Inflammatory macrophage treated with lipopolysaccharide for 1 hour (primary cell): ENCODE data around the gene ANKRD60.

Experiments
- DNase-seq, 2 donors: peaks; one replicate each; pipeline ENCODE4 v3.0.0-alpha.2; 2020 to 2022

Gene ANKRD60

GRCh38 chr20:58188527-58188926, 39.9 kb downstream of the ANKRD60 start:
- no peak for DNase-seq

- DNase-seq: no peak
These were observed 43.5 kb downstream of the ANKRD60 start for GRCh38 chr20:58184984-58185383.

- DNase-seq: no peak
These were observed 44.4 kb downstream of the ANKRD60 start for GRCh38 chr20:58184063-58184462.

- no peak for DNase-seq
These were observed 45.8 kb downstream of the ANKRD60 start for GRCh38 chr20:58182521-58183140.

- DNase-seq: peak; percentile 17 to 71
These were observed 48.9 kb downstream of the ANKRD60 start for GRCh38 chr20:58179432-58180099.

- no peak for DNase-seq
These were observed 49.4 kb downstream of the ANKRD60 start for GRCh38 chr20:58179083-58179431.

GRCh38 chr20:58177799-58178198, 50.7 kb downstream of the ANKRD60 start:
- DNase-seq: no peak

- no peak for DNase-seq
These were observed 52.6 kb downstream of the ANKRD60 start for GRCh38 chr20:58175836-58176235.

GRCh38 chr20:58175425-58175824, 53.0 kb downstream of the ANKRD60 start:
- no peak for DNase-seq

GRCh38 chr20:58174708-58175280, 53.7 kb downstream of the ANKRD60 start:
- DNase-seq: no peak

GRCh38 chr20:58173930-58174707, 54.3 kb downstream of the ANKRD60 start:
- DNase-seq: no peak

GRCh38 chr20:58173091-58173490, 55.4 kb downstream of the ANKRD60 start:
- DNase-seq: no peak

GRCh38 chr20:58171796-58172425, 56.5 kb downstream of the ANKRD60 start:
- no peak for DNase-seq

- DNase-seq: no peak
These were observed 59.0 kb downstream of the ANKRD60 start for GRCh38 chr20:58169450-58169849.

- no peak for DNase-seq
These were observed 59.6 kb downstream of the ANKRD60 start for GRCh38 chr20:58168843-58169242.

- DNase-seq: no peak
These were observed 60.7 kb downstream of the ANKRD60 start for GRCh38 chr20:58167759-58168158.
